Calu3 (cell line): Measurements from ENCODE around the gene TCOF1. TPM values are rescaled to one million over a fixed set of nuclear protein-coding genes. Genes with fewer than 3 reads are reported as not detected.

Experiments
- BruUV-seq: library from RNA; stranded (reverse); fragments of 400-500 nt; replicated peaks from 2 replicates; lab custom pipeline; 2021; lab: Mats Ljungman, UMichigan
- CTCF ChIA-PET: fragments of 300-600 bp; sonication (Branson Sonifier 250); formaldehyde crosslinking; loops from one replicate; lab custom pipeline; 2022; ENCODE audit warnings: antibody characterized with exemption; lab: Charles Lee
- DNase-seq: peaks from one replicate; pipeline ENCODE4 v3.0.0; 2022
- H3K27ac Mint-ChIP-seq: one replicate; pipeline ENCODE4 v1.8.0; 2022; ENCODE audit warnings: mixed read lengths; ENCODE audit not compliant: unreplicated experiment
- H3K27me3 Mint-ChIP-seq: one replicate; pipeline ENCODE4 v1.8.0; 2022; ENCODE audit warnings: mixed read lengths; ENCODE audit not compliant: unreplicated experiment
- H3K36me3 Mint-ChIP-seq: one replicate; pipeline ENCODE4 v1.8.0; 2022; ENCODE audit warnings: mild to moderate bottlenecking, moderate library complexity, mixed read lengths; ENCODE audit not compliant: insufficient read depth, unreplicated experiment
- H3K4me1 Mint-ChIP-seq: one replicate; pipeline ENCODE4 v1.8.0; 2022; ENCODE audit warnings: mild to moderate bottlenecking, low read depth, mixed read lengths; ENCODE audit not compliant: unreplicated experiment
- H3K4me3 Mint-ChIP-seq: one replicate; pipeline ENCODE4 v1.8.0; 2022; ENCODE audit warnings: mild to moderate bottlenecking, low read depth, moderate library complexity, mixed read lengths; ENCODE audit not compliant: unreplicated experiment
- H3K9me3 Mint-ChIP-seq: one replicate; pipeline ENCODE4 v1.8.0; 2022; ENCODE audit warnings: low read depth, mixed read lengths; ENCODE audit not compliant: unreplicated experiment
- CTCF ChIP-seq: fragments of 200-600 bp; IDR thresholded peaks from one replicate; pipeline ENCODE4 v1.8.0; 2022; ENCODE audit warnings: antibody characterized with exemption; ENCODE audit not compliant: unreplicated experiment
- intact Hi-C: fragments of 100-400 bp; cut with micrococcal nuclease; formaldehyde crosslinking; loops from one replicate; pipeline ENCODE4 v1.10.0; 2022; ENCODE audit not compliant: unreplicated experiment
- total RNA-seq: library from RNA; stranded (reverse); gene quantifications from 2 replicates; pipeline ENCODE4 v1.2.3, GENCODE V29; 2022

Gene TCOF1
- total RNA-seq, 1 experiment from 2014 or later = 106 TPM

- CTCF ChIA-PET = no interaction called here
- H3K4me3 Mint-ChIP-seq = no peak overlapping the region
- no peak for DNase-seq
- TF ChIP-seq CTCF = no peak
- intact Hi-C loops = no loop called here
- no TSS peak for BruUV-seq
- no peaks in the 10 kb centered on the region for H3K4me1 Mint-ChIP-seq
- no peak overlapping the region for H3K27ac Mint-ChIP-seq
- no peaks in the 10 kb centered on the region for H3K27me3 Mint-ChIP-seq
- H3K36me3 Mint-ChIP-seq = peaks cover 45% of the 10 kb centered on the region
- H3K9me3 Mint-ChIP-seq = no peaks in the 10 kb centered on the region
Measured at GRCh38 chr5:150393096-150393645, 35.7 kb downstream of the TCOF1 start.

GRCh38 chr5:150394131-150394530 lies 36.6 kb downstream of the TCOF1 start:
- TF ChIP-seq CTCF = no peak
- peaks cover 53% of the 10 kb centered on the region for H3K36me3 Mint-ChIP-seq
- H3K4me1 Mint-ChIP-seq = no peaks in the 10 kb centered on the region
- no peaks in the 10 kb centered on the region for H3K27me3 Mint-ChIP-seq
- CTCF ChIA-PET = no interaction called here
- H3K9me3 Mint-ChIP-seq = no peaks in the 10 kb centered on the region
- no peak overlapping the region for H3K4me3 Mint-ChIP-seq
- intact Hi-C loops = no loop called here
- BruUV-seq = no TSS peak
- no peak for DNase-seq
- H3K27ac Mint-ChIP-seq = no peak overlapping the region

- no peak for TF ChIP-seq CTCF
- BruUV-seq = no TSS peak
- intact Hi-C loops = no loop called here
- H3K9me3 Mint-ChIP-seq = no peaks in the 10 kb centered on the region
- H3K4me1 Mint-ChIP-seq = no peaks in the 10 kb centered on the region
- no peak overlapping the region for H3K4me3 Mint-ChIP-seq
- CTCF ChIA-PET = interaction anchor here (0.9 kb wide), 1 partner anchor 41 kb away, joined by 8 read pairs; no protein-coding TSS in a partner anchor
- no peak for DNase-seq
- no peak overlapping the region for H3K27ac Mint-ChIP-seq
- peaks cover 58% of the 10 kb centered on the region for H3K36me3 Mint-ChIP-seq
- no peaks in the 10 kb centered on the region for H3K27me3 Mint-ChIP-seq
Measured at GRCh38 chr5:150394912-150395687, 37.6 kb downstream of the TCOF1 start.

GRCh38 chr5:150395688-150395975 lies 38.1 kb downstream of the TCOF1 start:
- H3K27ac Mint-ChIP-seq = no peak overlapping the region
- intact Hi-C loops = no loop called here
- no TSS peak for BruUV-seq

More at GRCh38 chr5:150395688-150395975, 38.1 kb downstream of the TCOF1 start:
- Mint-ChIP-seq H3K36me3 (peaks cover 63% of the 10 kb centered on the region), H3K4me1 (no peaks in the 10 kb centered on the region), H3K27me3 (no peaks in the 10 kb centered on the region), H3K4me3 (no peak overlapping the region), H3K9me3 (no peaks in the 10 kb centered on the region)
- CTCF ChIA-PET = no interaction called here
- no peak for TF ChIP-seq CTCF
- no peak for DNase-seq
